Suprapubic skin (tissue), 4 donors: ENCODE results near the gene USP2. TPM values are rescaled to one million over a fixed set of nuclear protein-coding genes. Genes with fewer than 3 reads are reported as not detected.

Source experiments
- DNase-seq, 2 donors: peaks; one replicate each; pipeline ENCODE4 v3.0.0-alpha.2; 2019; ENCODE audit warnings: low spot score in 2 of 2
- H3K27ac ChIP-seq: fragments of 200-600 bp; sonication (generic); one replicate; pipeline ENCODE4 v1.5.1; 2019
- H3K27me3 ChIP-seq: fragments of 200-600 bp; sonication (generic); one replicate; pipeline ENCODE4 v1.5.1; 2019
- H3K36me3 ChIP-seq: fragments of 200-600 bp; sonication (generic); one replicate; pipeline ENCODE4 v1.5.1; 2019
- H3K4me1 ChIP-seq: fragments of 200-600 bp; sonication (generic); one replicate; pipeline ENCODE4 v1.5.1; 2019
- H3K4me3 ChIP-seq: fragments of 200-600 bp; sonication (generic); one replicate; pipeline ENCODE4 v1.5.1; 2019; ENCODE audit warnings: mild to moderate bottlenecking
- H3K9me3 ChIP-seq: fragments of 200-600 bp; sonication (generic); one replicate; pipeline ENCODE4 v1.5.1; 2019
- CTCF ChIP-seq, 2 donors: fragments of 200-600 bp in 1 of 2; fragments of 450-650 bp in 1 of 2; sonication (generic) in 1 of 2; IDR thresholded peaks; one replicate each; pipeline ENCODE4 v1.5.1; 2016 to 2019; ENCODE audit warnings: antibody characterized with exemption in 2 of 2, mild to moderate bottlenecking in 1 of 2, moderate library complexity in 1 of 2
- EP300 ChIP-seq: sonication (generic); formaldehyde crosslinking; IDR thresholded peaks from one replicate; pipeline ENCODE4 v1.6.1; 2017; ENCODE audit warnings: antibody characterized with exemption
- POLR2A ChIP-seq, 2 donors: fragments of 450-650 bp; IDR thresholded peaks; one replicate each; pipeline ENCODE4 v1.6.1; 2017; ENCODE audit warnings: antibody characterized with exemption in 2 of 2, mild to moderate bottlenecking in 2 of 2, moderate library complexity in 2 of 2
- POLR2AphosphoS5 ChIP-seq, 3 donors: sonication (generic); formaldehyde crosslinking; IDR thresholded peaks; one replicate each; pipeline ENCODE4 v1.6.1; 2017; ENCODE audit warnings: antibody characterized with exemption in 3 of 3
- WGBS: methylation state at CpG from one replicate; pipeline ENCODE4 v1.1.5; 2018; 5-methylcytosine and 5-hydroxymethylcytosine counted together
- total RNA-seq, 4 donors: library from RNA; depleted of rRNA; stranded (reverse); fragments of >200 nt; gene quantifications; one replicate each; pipeline ENCODE4 v1.1.0, GENCODE V29; 2016

Gene USP2
- total RNA-seq, 4 donors from 2014 or later, result 5.9 to 25.4 (median 15.2) TPM

- 93% methylated on average over 8 of the region's 10 CpGs for WGBS
- H3K36me3 ChIP-seq, result no peaks in the 10 kb centered on the region
- no peak for DNase-seq
- H3K4me1 ChIP-seq, result peaks cover 52% of the 10 kb centered on the region
- H3K9me3 ChIP-seq, result no peaks in the 10 kb centered on the region
- H3K27ac ChIP-seq, result no peak overlapping the region
- TF ChIP-seq POLR2AphosphoS5 (IDR thresholded peaks at IDR 0.05), result no peak
- TF ChIP-seq CTCF (IDR thresholded peaks at IDR 0.05), result no peak
- TF ChIP-seq POLR2A (IDR thresholded peaks at IDR 0.05), result no peak
- TF ChIP-seq EP300, result no peak
- H3K4me3 ChIP-seq, result no peak overlapping the region
- peaks cover 14% of the 10 kb centered on the region for H3K27me3 ChIP-seq
Measured at GRCh38 chr11:119342362-119343130, 38.9 kb downstream of the USP2 start.

GRCh38 chr11:119342023-119342300 lies 39.5 kb downstream of the USP2 start:
- WGBS, result 55% methylated on average over 7 of the region's 7 CpGs
- TF ChIP-seq EP300, result no peak
- no peak for TF ChIP-seq CTCF (IDR thresholded peaks at IDR 0.05)
- TF ChIP-seq POLR2A (IDR thresholded peaks at IDR 0.05), result no peak
- no peak for TF ChIP-seq POLR2AphosphoS5 (IDR thresholded peaks at IDR 0.05)
- Histone ChIP-seq H3K27me3 (peaks cover 14% of the 10 kb centered on the region), H3K9me3 (no peaks in the 10 kb centered on the region), H3K27ac (no peak overlapping the region), H3K4me1 (peaks cover 50% of the 10 kb centered on the region), H3K4me3 (no peak overlapping the region), H3K36me3 (no peaks in the 10 kb centered on the region)
- no peak for DNase-seq

GRCh38 chr11:119341222-119342022 lies 40.1 kb downstream of the USP2 start:
- Histone ChIP-seq H3K27ac (peak overlapping the region; percentile 89), H3K9me3 (no peaks in the 10 kb centered on the region), H3K4me1 (peaks cover 45% of the 10 kb centered on the region), H3K4me3 (peak overlapping the region; percentile 66), H3K27me3 (peaks cover 14% of the 10 kb centered on the region), H3K36me3 (peaks cover 3% of the 10 kb centered on the region)
- no peak for TF ChIP-seq CTCF (IDR thresholded peaks at IDR 0.05)
- TF ChIP-seq EP300, result no peak
- TF ChIP-seq POLR2AphosphoS5 (IDR thresholded peaks at IDR 0.05), result no peak
- TF ChIP-seq POLR2A (IDR thresholded peaks at IDR 0.05), result no peak
- 49% methylated on average over 9 of the region's 16 CpGs for WGBS
- DNase-seq, result no peak

- Histone ChIP-seq H3K36me3 (peaks cover 8% of the 10 kb centered on the region), H3K27ac (peak within 1 kb of the TSS; percentile 89), H3K4me3 (peak within 1 kb of the TSS; percentile 66), H3K9me3 (no peaks in the 10 kb centered on the region), H3K27me3 (peaks cover 14% of the 10 kb centered on the region), H3K4me1 (peaks cover 47% of the 10 kb centered on the region)
- TF ChIP-seq EP300, result no peak
- no peak for TF ChIP-seq POLR2AphosphoS5 (IDR thresholded peaks at IDR 0.05)
- TF ChIP-seq POLR2A (IDR thresholded peaks at IDR 0.05), result no peak
- TF ChIP-seq CTCF (IDR thresholded peaks at IDR 0.05), result no peak
- WGBS, result 5% methylated on average over 16 of the region's 53 CpGs
- DNase-seq, result peak; percentile 91 to 93
Measured at GRCh38 chr11:119340335-119341221, 40.9 kb downstream of the USP2 start, which contains the start of gene C1QTNF5. Gene C1QTNF5, minus strand, starts transcription at chr11:119340883. Its CDS starts 486 bp downstream, at chr11:119340397.
